ENCODE results near the gene CCR7.

DNA sequence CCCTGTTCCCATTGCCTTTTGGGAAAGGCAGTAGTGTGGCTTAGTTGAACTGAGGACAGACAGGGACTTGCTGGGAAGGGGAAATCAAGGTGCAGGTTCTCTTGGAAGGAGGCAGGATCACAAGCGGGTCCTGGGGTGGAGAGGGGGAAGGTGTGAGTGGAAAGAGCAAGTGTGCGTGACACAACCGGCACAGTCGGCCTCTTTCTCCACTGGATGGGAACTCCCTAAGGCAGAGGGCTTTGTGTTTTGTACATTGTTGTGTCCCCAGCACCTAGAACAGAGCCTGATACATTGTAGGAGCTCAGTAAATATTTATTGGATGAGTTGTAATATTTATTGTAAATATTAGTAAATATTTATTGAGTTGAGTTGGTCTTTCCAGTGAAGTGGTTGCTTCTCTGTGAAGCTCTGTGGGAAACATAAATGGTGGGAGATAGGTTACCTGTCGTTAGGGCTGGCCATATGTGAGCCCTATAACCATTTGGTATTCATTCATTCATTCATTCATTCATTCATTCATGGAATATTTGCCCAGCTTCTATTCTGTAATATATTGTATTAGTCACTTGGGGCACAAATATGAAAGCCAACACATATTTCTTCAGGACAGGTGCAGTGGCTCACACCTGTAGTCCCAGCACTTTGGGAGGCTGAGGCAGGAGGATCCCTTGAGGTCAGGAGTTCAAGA, 48.3 kb upstream of the CCR7 start:
- TF ChIP-seq MAFK (IDR thresholded peaks at IDR 0.05; ENCODE audit: low read depth, low read length) = no peak
- TF ChIP-seq POLR2A (IDR thresholded peaks at IDR 0.05; ENCODE audit: low read depth, low read length) = no peak
- TF ChIP-seq, protein P1, sequence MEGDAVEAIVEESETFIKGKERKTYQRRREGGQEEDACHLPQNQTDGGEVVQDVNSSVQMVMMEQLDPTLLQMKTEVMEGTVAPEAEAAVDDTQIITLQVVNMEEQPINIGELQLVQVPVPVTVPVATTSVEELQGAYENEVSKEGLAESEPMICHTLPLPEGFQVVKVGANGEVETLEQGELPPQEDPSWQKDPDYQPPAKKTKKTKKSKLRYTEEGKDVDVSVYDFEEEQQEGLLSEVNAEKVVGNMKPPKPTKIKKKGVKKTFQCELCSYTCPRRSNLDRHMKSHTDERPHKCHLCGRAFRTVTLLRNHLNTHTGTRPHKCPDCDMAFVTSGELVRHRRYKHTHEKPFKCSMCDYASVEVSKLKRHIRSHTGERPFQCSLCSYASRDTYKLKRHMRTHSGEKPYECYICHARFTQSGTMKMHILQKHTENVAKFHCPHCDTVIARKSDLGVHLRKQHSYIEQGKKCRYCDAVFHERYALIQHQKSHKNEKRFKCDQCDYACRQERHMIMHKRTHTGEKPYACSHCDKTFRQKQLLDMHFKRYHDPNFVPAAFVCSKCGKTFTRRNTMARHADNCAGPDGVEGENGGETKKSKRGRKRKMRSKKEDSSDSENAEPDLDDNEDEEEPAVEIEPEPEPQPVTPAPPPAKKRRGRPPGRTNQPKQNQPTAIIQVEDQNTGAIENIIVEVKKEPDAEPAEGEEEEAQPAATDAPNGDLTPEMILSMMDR (conservative IDR thresholded peaks at IDR 0.05; ENCODE audit: low read depth, low read length) = no peak
- no peak for TF ChIP-seq CEBPB (IDR thresholded peaks at IDR 0.05; ENCODE audit: low read depth, low read length)
- TF ChIP-seq RAD21 (IDR thresholded peaks at IDR 0.05; ENCODE audit: low read length) = no peak
- TF ChIP-seq RCOR1 (IDR thresholded peaks at IDR 0.05; ENCODE audit: insufficient replicate concordance, low read length) = no peak
- TF ChIP-seq SMC3 (IDR thresholded peaks at IDR 0.05; ENCODE audit: low read depth, low read length) = no peak
- TF ChIP-seq FOS (IDR thresholded peaks at IDR 0.05; ENCODE audit: low read depth, low read length) = no peak
- TF ChIP-seq MAZ (IDR thresholded peaks at IDR 0.05; ENCODE audit: borderline replicate concordance, low read depth, low read length) = no peak
- TF ChIP-seq RFX5 (IDR thresholded peaks at IDR 0.05; ENCODE audit: low read depth, low read length) = no peak
- no peak for TF ChIP-seq BHLHE40 (IDR thresholded peaks at IDR 0.05; ENCODE audit: low read depth, low read length)
- TF ChIP-seq, protein P2, sequence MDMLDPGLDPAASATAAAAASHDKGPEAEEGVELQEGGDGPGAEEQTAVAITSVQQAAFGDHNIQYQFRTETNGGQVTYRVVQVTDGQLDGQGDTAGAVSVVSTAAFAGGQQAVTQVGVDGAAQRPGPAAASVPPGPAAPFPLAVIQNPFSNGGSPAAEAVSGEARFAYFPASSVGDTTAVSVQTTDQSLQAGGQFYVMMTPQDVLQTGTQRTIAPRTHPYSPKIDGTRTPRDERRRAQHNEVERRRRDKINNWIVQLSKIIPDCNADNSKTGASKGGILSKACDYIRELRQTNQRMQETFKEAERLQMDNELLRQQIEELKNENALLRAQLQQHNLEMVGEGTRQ (IDR thresholded peaks at IDR 0.05; ENCODE audit: low read depth, low read length) = no peak
- TF ChIP-seq ELK1 (IDR thresholded peaks at IDR 0.05; ENCODE audit: borderline replicate concordance, low read depth, low read length) = no peak
- no peak for TF ChIP-seq NFE2L2 (IDR thresholded peaks at IDR 0.05; ENCODE audit: low read depth, low read length)

Measured in IMR-90 (cell line).